Skeletal muscle satellite cell (primary cell): ENCODE results near the gene ARFGAP1. TPM values are rescaled to one million over a fixed set of nuclear protein-coding genes. Genes with fewer than 3 reads are reported as not detected.

Source experiments
- H3K27me3 ChIP-seq: 2 replicates; pipeline ENCODE4 v1.7.0; 2013; ENCODE audit warnings: low read length; ENCODE audit not compliant: control insufficient read depth, insufficient read depth
- H3K36me3 ChIP-seq: 2 replicates; pipeline ENCODE4 v1.7.0; 2013; ENCODE audit warnings: mild to moderate bottlenecking, control low read depth, low read length; ENCODE audit not compliant: insufficient read depth
- H3K4me1 ChIP-seq: 2 replicates; pipeline ENCODE4 v1.7.0; 2013; ENCODE audit warnings: low read length; ENCODE audit not compliant: control insufficient read depth, insufficient read depth
- H3K4me2 ChIP-seq: 2 replicates; pipeline ENCODE4 v1.7.0; 2013; ENCODE audit warnings: mild to moderate bottlenecking, low read length
- H3K4me3 ChIP-seq: 2 replicates; pipeline ENCODE4 v1.7.0; 2013; ENCODE audit warnings: low read length
- H3K9ac ChIP-seq: 2 replicates; pipeline ENCODE4 v1.7.0; 2013; ENCODE audit warnings: mild to moderate bottlenecking, low read depth, low read length, moderate library complexity
- H3K9me3 ChIP-seq: replicated peaks from 2 replicates; pipeline ENCODE4 v1.7.0; 2013; ENCODE audit warnings: mild to moderate bottlenecking, control low read depth, low read length
- total RNA-seq: library from RNA; depleted of rRNA; stranded (reverse); fragments of >200 nt; gene quantifications from 2 replicates; pipeline ENCODE4 v1.2.3, GENCODE V29; 2012; rRNA removed

The ARFGAP1 gene
- total RNA-seq: 65.1 and 66.2 TPM in 2 replicates

DNA sequence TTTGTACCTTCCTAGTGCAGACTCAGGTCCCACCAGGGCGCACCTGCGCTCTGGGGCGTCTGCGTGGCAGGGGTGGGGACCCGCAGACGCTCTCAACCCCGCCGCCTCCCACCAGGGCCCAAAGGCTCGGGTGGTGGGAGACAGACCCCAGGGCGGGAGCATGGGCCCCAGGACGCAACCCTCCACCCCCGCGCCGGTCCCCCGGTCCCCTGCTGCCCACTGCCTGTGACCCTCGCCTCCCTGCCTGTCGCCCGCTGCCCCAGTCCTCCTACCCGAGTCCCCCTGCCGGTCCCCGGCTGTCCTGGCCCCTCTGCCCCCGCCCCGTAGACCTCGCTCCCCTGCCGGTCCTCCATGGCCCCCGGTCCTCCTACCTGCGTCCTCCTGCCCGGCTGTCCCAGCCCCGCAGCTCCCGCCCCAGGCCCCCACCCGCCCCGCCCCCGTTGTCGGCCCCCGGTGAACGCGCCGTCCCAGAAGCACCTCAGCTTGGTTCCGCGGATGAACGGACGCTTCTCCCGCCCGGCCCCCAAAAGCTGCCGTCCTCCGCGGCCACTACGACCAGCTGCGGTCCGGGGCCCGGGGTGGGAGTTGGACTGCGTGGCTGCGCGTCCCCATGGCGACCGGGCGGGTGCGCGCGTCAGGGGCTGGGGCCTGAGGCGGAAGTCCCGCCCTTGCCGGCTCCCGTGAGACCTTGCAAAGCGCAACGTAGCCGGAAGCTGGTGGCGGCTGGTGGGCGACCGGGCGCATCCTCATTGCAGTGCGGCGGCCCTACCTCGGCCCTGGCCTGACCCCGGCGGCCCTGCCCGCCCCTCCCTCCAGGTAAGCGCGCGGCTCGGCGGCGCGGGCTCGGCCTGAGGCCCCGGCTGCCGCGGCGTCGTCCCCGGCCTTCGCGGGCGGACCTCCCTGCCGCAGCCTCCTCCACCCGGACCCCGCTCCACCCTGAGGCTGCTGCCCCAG, at the start of gene ARFGAP1:
Gene ARFGAP1 (plus strand): TSS at position 709 of the 954 bp plus-strand sequence. CDS start 2,768 bp downstream, outside the sequence.
- Histone ChIP-seq H3K4me1 (peaks cover 18% of the 10 kb centered on the region), H3K9me3 (no peaks in the 10 kb centered on the region), H3K9ac (peak within 1 kb of the TSS; percentile 88), H3K4me3 (peak within 1 kb of the TSS; percentile 76), H3K4me2 (peak within 1 kb of the TSS; percentile 87), H3K27me3 (peaks cover 19% of the 10 kb centered on the region), H3K36me3 (peaks cover 22% of the 10 kb centered on the region)

DNA sequence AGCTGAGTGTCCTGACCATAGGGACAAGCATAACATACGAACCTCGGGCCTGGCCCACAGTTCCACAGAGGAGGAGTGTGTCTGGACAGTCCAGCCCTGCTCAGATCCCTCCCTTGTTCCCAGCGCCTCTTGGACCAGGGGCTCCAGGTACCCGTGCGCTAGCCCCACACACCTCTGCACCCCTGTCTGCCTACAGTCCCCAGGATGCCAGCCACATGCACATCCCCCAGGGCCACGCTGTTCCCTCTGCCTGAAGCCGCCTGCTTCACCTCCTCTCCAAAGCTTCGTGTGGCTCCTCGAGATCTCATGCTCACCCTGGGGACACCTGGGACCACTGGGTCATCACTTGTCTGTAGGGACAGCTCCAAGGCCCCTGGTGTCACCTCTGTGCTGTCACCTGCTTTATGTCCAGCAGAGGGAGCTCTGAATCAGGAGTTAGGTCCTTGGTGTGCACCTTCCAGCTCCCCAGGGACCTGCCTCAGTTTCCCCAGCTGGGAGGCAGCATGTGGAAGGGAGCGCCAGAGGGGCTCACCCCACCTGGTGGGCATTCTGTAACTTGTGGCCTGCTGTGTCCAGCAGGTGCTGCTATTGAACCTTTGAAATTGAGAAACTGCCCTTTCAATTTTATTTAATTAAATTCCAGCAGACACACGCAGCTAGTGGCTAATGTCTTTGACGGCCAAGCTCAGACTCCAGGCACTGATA, 49.3 kb upstream of the ARFGAP1 start:
- H3K9ac ChIP-seq: no peak overlapping the region
- peaks cover 40% of the 10 kb centered on the region for H3K27me3 ChIP-seq
- H3K36me3 ChIP-seq: no peaks in the 10 kb centered on the region
- H3K4me3 ChIP-seq: no peak overlapping the region
- H3K4me2 ChIP-seq: no peak overlapping the region
- H3K4me1 ChIP-seq: no peaks in the 10 kb centered on the region
- no peaks in the 10 kb centered on the region for H3K9me3 ChIP-seq

DNA sequence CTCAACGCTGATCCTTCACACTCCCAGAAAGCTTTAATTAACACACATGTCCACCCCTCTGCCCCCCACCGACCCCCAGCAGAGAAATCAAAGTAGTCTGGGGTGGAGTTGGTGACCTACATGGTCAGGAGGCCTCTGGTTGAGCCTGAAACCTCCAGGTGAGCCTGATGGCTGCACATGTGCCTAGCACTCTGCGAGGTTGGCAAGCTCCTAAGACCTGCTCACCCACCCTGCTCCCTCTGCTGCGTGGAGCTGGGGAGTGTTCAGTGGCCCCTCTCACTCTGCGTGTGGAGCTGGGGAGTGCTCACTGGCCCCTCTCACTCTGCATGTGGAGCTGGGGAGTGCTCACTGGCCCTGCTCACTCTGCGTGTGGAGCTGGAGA, 48.8 kb upstream of the ARFGAP1 start:
- H3K36me3 ChIP-seq: no peaks in the 10 kb centered on the region
- no peak overlapping the region for H3K4me3 ChIP-seq
- peaks cover 44% of the 10 kb centered on the region for H3K27me3 ChIP-seq
- H3K9ac ChIP-seq: no peak overlapping the region
- H3K4me1 ChIP-seq: no peaks in the 10 kb centered on the region
- no peak overlapping the region for H3K4me2 ChIP-seq
- H3K9me3 ChIP-seq: no peaks in the 10 kb centered on the region

DNA sequence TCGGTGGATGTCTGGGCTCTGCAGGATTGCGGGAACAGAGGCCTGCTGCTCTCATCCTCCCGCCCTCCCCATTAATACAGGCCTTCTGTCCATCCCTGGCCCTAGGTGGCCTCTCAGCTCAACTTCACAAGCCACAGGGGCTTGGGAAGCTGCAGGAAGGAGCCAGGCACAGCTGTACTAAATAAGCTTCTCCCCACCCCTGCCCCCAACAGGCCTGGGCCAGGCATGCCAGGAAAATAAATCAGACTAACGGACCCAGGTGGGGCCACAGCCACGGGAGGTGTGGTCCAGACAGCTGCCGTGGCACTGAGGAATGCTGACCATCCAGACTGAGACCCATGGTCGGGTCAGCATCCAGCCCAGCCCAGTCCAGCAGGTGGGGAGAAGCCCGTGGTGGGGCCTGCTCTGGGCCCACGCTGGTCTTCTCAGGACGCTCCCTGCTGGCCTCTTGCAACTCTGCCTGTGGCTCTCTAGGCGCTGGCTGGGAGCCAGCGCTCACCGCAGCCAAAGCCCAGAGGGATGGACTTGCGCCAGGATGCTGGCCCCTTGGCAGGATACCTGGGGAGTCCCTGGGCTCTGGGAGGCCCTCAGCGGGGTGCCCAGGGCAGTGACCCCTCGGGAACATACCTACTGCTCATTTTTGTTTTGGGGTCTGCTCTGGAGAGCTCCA, 48.1 kb upstream of the ARFGAP1 start:
- H3K9ac ChIP-seq: no peak overlapping the region

DNA sequence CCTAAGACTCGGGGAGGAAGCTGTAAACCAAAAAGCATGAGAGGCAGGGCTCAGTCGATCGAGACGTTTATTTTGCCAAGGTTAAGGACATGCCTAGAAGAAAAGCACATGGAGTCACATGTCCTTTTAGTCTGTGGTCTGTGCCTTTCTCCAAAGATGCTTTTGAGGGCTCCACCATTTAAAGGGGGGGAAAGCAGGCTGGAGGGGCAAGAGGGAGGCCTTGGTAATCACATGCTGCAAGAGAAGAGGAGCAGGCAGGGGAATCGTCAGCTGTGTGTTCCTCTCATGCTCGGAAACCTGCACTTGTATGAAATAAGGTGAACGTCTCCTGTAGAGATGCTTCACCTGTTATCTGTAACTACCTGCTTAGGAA, 47.5 kb upstream of the ARFGAP1 start:
- peaks cover 39% of the 10 kb centered on the region for H3K27me3 ChIP-seq
- H3K36me3 ChIP-seq: no peaks in the 10 kb centered on the region
- H3K4me2 ChIP-seq: no peak overlapping the region
- no peaks in the 10 kb centered on the region for H3K4me1 ChIP-seq
- no peak overlapping the region for H3K4me3 ChIP-seq
- H3K9ac ChIP-seq: no peak overlapping the region
- H3K9me3 ChIP-seq: no peaks in the 10 kb centered on the region

More for the DNA sequence above, 48.1 kb upstream of the ARFGAP1 start:
- H3K36me3 ChIP-seq: no peaks in the 10 kb centered on the region
- no peak overlapping the region for H3K4me3 ChIP-seq
- H3K4me1 ChIP-seq: no peaks in the 10 kb centered on the region
- no peaks in the 10 kb centered on the region for H3K9me3 ChIP-seq
- H3K27me3 ChIP-seq: peaks cover 43% of the 10 kb centered on the region
- no peak overlapping the region for H3K4me2 ChIP-seq

DNA sequence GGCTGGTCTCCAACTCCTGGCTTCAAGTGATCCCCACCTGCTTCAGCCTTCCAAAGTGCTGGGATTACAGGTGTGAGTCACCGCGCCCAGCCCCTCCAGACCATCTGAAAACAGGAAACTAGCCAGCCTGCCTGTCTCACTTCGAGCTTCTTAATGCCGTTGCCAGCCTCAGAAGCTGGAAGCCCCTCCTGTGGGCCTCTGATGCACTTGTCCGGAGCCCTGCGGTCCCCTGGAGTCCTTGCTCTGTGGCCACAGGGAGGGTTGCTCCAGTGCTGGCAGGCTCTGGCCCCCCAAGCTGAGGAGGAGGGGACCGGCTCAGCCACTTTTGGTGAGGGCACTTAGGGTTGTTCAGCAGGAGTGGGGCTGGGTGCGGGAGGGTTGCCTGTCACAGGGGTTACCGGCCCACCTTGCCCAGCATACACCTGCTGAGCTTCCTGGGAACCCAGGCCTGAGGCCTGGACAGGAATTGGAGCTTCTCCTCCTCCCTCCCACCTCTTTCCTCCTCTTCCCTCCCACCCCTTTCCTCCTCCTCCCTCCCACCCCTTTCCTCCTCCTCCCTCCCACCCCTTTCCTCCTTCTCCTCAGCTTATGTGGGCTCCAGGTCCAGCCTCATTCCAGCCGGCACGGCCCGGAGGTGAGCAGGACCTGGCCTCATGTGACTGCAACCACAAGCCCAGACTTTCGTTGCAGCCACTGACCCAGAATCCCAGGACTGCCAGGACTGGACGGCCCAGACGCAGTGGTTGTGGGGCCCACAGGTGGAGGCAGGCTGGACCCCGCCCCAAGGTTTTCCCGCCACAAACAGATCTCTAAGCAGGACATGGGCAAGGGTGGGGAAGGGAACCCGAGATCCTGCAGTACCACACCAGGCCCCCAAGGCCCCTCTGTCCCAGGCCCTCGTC, 46.3 kb upstream of the ARFGAP1 start:
- Histone ChIP-seq H3K4me2 (no peak overlapping the region), H3K4me3 (no peak overlapping the region), H3K9ac (no peak overlapping the region), H3K27me3 (peaks cover 34% of the 10 kb centered on the region), H3K9me3 (no peaks in the 10 kb centered on the region), H3K4me1 (no peaks in the 10 kb centered on the region), H3K36me3 (no peaks in the 10 kb centered on the region)

DNA sequence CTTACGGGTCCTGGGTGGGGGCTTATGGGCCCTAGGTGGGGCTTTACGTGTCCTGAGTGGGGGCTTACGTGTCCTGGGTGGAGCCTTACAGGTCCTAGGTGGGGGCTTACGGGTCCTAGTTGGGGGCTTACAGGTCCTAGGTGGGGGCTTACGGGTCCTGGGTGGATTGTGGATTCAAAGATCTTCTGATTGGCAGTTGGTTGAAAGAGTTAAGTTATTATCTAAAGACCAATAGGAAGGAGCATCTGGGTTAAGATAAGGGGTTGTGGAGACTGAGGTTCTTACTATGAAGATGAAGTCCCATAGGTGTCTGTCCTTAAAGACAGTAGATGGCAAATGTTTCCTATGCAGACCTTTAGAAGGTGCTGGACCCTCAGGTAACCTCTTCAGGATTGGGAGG, 45.4 kb upstream of the ARFGAP1 start:
- H3K4me3 ChIP-seq: no peak overlapping the region
- peaks cover 27% of the 10 kb centered on the region for H3K27me3 ChIP-seq
- no peaks in the 10 kb centered on the region for H3K36me3 ChIP-seq
- no peak overlapping the region for H3K4me2 ChIP-seq
- no peaks in the 10 kb centered on the region for H3K9me3 ChIP-seq
- no peak overlapping the region for H3K9ac ChIP-seq
- H3K4me1 ChIP-seq: peaks cover 2% of the 10 kb centered on the region

DNA sequence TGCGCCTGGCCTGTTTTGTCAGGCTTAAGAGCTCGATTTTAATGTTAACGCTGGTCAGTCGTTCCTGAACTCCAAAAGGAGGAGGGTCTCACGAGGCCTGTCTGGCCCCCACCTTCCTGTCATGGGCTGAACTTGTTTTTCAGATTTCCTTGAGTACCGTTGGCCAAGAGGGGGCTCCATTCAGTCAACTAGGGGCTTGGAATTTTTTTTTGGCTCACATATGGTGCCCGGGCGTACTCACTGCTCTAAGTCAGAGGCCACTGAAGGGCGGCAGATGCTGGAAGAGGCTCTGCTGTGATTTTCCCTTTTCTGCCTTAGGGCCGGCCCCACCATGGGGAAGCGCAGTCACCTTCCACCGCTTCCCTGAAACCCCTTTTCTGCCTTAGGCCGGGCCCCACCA, 43.8 kb upstream of the ARFGAP1 start:
- peaks cover 37% of the 10 kb centered on the region for H3K27me3 ChIP-seq
- no peak overlapping the region for H3K4me3 ChIP-seq
- H3K4me2 ChIP-seq: no peak overlapping the region
- no peak overlapping the region for H3K9ac ChIP-seq
- no peaks in the 10 kb centered on the region for H3K9me3 ChIP-seq
- H3K36me3 ChIP-seq: no peaks in the 10 kb centered on the region
- peaks cover 8% of the 10 kb centered on the region for H3K4me1 ChIP-seq

DNA sequence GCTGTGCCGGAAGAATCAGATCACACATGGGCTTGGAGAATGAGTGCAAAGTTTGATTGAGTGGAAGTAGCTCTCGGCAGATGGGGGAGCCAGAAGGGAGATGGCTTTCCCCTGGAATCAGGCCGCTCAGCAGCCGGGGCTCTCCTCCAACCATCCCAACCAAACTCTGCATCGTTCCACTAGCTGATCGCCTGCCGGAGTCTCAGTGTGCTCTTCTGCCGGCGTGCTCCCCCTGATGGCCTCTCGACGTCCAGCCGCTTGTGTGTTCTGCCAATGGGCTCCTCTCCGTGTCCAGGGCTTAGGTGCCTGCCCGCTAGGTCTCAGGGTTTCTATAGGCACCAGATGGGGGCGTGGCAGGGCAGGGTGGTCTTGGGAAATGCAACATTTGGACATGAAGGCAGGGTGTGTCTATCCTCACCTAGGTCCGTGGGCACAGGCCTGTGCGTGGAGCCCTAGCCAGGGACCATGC, 41.8 kb upstream of the ARFGAP1 start:
- no peaks in the 10 kb centered on the region for H3K36me3 ChIP-seq
- H3K4me3 ChIP-seq: no peak overlapping the region
- H3K9ac ChIP-seq: no peak overlapping the region
- H3K9me3 ChIP-seq: no peaks in the 10 kb centered on the region
- peaks cover 8% of the 10 kb centered on the region for H3K4me1 ChIP-seq
- peaks cover 33% of the 10 kb centered on the region for H3K27me3 ChIP-seq
- H3K4me2 ChIP-seq: no peak overlapping the region

DNA sequence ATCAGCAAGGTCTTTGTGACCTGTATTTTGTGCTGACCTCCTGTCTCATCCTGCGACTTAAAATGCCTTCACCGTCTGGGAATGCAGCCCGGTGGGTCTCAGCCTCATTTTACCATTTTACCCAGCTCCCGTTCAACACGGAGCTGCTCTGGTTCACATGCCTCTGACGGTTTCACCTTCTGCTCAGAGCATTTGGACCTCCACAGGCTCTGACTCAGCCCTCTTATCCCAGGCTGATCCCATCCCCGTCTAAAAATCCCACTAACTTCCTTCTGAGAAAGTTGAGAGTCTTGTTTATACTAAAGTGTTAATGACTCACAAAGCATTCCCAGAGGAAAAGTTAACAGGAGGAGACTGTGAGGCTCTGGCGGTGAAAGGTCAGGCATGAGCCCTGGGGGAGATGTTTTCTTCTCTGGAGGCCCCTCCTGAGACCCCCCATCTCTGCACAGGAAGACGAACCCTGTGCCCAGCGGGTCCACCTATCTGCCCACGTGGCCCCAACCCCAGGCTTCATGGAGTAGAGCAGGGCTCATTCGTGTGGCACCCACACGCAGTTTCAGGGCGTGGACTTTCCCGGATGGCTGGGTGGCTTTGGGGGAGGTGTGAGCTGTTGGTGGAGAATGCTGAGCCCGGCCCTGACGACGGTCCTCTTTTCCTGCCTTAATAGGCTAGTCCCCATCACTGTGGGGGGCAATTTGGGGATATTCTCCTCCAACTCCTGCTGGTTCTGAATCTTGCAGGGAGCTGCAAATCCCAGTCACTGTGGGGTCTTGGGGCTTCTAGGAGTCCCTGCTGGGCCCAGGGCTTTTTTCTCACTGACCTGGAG, 40.2 kb upstream of the ARFGAP1 start:
- Histone ChIP-seq H3K36me3 (no peaks in the 10 kb centered on the region), H3K9ac (no peak overlapping the region), H3K27me3 (peaks cover 33% of the 10 kb centered on the region), H3K4me2 (peak overlapping the region; percentile 38), H3K4me1 (peaks cover 8% of the 10 kb centered on the region), H3K4me3 (no peak overlapping the region), H3K9me3 (no peaks in the 10 kb centered on the region)
